Gastrocnemius medialis (tissue), 4 donors: Measurements from ENCODE around the gene NF2. TPM values are rescaled to one million over a fixed set of nuclear protein-coding genes. Genes with fewer than 3 reads are reported as not detected.
A peak's percentile ranks its signal among the peaks of the same experiment; 100 is the strongest.

ENCODE experiments used
- ATAC-seq, 2 donors: fragments of 150-250 bp; one replicate each; pipeline ENCODE4 v1.9.1; 2016
- DNase-seq, 2 donors: peaks; one replicate each; pipeline ENCODE4 v3.0.0-alpha.2; 2019
- H3K27ac ChIP-seq, 4 donors: fragments of 200-600 bp; sonication (generic); 1 replicate in 1 of 4; 2 replicates in 3 of 4; pipeline ENCODE4 v1.5.1; 2016 to 2018; ENCODE audit warnings: mild to moderate bottlenecking in 2 of 4, moderate library complexity in 1 of 4
- H3K27me3 ChIP-seq, 3 donors: fragments of 200-600 bp; sonication (generic) in 2 of 3; 1 replicate in 1 of 3; 2 replicates in 2 of 3; pipeline versions ENCODE4 v1.5.1 to v1.6.0; 2016 to 2019; ENCODE audit warnings: mild to moderate bottlenecking in 1 of 3, moderate library complexity in 1 of 3
- H3K36me3 ChIP-seq, 2 donors: fragments of 200-600 bp; sonication (generic) in 1 of 2; one replicate each; pipeline ENCODE4 v1.5.1; 2017 to 2018
- H3K4me1 ChIP-seq, 2 donors: fragments of 200-600 bp; sonication (generic) in 1 of 2; one replicate each; pipeline ENCODE4 v1.5.1; 2016 to 2017; ENCODE audit warnings: mild to moderate bottlenecking in 2 of 2
- H3K4me3 ChIP-seq, 4 donors: fragments of 200-600 bp; sonication (generic) in 3 of 4; 1 replicate in 1 of 4; 2 replicates in 3 of 4; pipeline ENCODE4 v1.5.1; 2016 to 2019; ENCODE audit warnings: mild to moderate bottlenecking in 2 of 4
- H3K9me3 ChIP-seq, 3 donors: fragments of 200-600 bp; sonication (generic) in 2 of 3; 1 replicate in 1 of 3; 2 replicates in 2 of 3; pipeline ENCODE4 v1.5.1; 2016 to 2019
- POLR2A ChIP-seq, 2 donors: fragments of 450-650 bp; IDR thresholded peaks; one replicate each; pipeline ENCODE4 v1.6.1; 2017; ENCODE audit warnings: antibody characterized with exemption in 2 of 2, mild to moderate bottlenecking in 2 of 2, moderate library complexity in 2 of 2
- in situ Hi-C, 4 donors: fragments of 200-750 bp; cut with MboI; loops; one replicate each; pipeline versions ENCODE4 v1.15.0 to v1.8.0; 2017; ENCODE audit warnings: low sequenced_read_pairs in 4 of 4
- intact Hi-C: fragments of 100-400 bp; cut with DNase I; formaldehyde crosslinking; loops from one replicate; pipeline ENCODE4 v1.15.1; 2023; ENCODE audit warnings: low total_unique reads
- total RNA-seq, 4 donors: library from RNA; depleted of rRNA; stranded (reverse); fragments of >200 nt; gene quantifications; one replicate each; pipeline versions ENCODE4 v1.1.0 to v1.2.3, GENCODE V29; 2016
- TF ChIP-seq, protein P1 (sequence below), 5 experiments: fragments of 450-650 bp in 3 of 5; fragments of 200-600 bp in 2 of 5; sonication (generic) in 2 of 5; IDR thresholded peaks in 4 of 5; conservative IDR thresholded peaks in 1 of 5; 1 replicate in 4 of 5; 2 replicates in 1 of 5; pipeline ENCODE4 v1.5.1; 2016 to 2019; ENCODE audit warnings: antibody characterized with exemption in 5 of 5, mild to moderate bottlenecking in 3 of 5, moderate library complexity in 3 of 5

Gene NF2
- total RNA-seq, 4 donors from 2014 or later = 34.7 to 66.3 (median 48.2) TPM

DNA sequence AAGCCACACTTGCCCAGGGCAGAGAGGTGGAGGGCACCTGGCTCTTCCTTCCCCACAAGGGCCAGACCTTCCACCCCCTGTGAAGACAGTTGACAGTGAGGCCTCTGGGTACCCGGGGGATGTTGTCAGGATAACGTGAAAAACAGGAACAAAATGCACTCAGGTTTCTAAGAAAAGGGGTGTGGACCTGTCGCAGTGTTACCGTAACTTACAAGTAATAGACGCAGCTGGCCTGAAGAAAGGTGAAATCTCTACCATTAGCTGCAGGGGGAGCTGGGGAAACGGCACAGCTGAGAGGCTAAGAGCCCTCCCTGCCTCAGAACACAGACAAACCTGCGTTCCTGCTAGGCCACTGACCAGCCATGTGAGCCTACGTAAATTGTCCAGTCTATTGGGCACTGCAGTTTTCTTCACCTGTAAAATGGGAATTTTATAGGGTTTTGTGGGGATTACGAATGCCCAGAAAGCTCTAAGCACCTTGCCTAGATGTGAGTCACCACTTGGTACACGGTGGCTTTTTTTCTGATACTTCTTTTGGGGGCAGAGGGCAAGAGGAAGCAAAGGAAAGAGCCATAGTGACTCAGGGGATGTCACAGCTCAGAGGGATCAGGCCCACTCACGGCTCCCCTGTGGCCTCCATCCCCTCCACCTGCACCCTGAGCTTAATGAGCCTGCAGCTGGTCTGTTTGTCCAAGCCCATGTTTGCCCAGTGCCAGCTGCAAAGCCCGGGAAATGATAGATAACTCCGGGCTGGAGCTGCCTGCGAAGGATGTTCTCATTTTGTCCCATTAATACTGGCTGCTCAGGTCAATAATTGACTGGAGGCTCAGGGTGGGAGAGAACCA is 97.9 kb downstream of the NF2 start:
- TF ChIP-seq POLR2A (IDR thresholded peaks at IDR 0.05) = no peak
- TF ChIP-seq, protein P1, sequence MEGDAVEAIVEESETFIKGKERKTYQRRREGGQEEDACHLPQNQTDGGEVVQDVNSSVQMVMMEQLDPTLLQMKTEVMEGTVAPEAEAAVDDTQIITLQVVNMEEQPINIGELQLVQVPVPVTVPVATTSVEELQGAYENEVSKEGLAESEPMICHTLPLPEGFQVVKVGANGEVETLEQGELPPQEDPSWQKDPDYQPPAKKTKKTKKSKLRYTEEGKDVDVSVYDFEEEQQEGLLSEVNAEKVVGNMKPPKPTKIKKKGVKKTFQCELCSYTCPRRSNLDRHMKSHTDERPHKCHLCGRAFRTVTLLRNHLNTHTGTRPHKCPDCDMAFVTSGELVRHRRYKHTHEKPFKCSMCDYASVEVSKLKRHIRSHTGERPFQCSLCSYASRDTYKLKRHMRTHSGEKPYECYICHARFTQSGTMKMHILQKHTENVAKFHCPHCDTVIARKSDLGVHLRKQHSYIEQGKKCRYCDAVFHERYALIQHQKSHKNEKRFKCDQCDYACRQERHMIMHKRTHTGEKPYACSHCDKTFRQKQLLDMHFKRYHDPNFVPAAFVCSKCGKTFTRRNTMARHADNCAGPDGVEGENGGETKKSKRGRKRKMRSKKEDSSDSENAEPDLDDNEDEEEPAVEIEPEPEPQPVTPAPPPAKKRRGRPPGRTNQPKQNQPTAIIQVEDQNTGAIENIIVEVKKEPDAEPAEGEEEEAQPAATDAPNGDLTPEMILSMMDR (IDR thresholded peaks at IDR 0.05 in 4 of 5, conservative IDR thresholded peaks at IDR 0.05 in 1 of 5) = no peak
- Histone ChIP-seq H3K36me3 (no peaks in the 10 kb centered on the region), H3K4me1 (peaks cover 14 to 15% of the 10 kb centered on the region in 2 donors), H3K9me3 (no peaks in the 10 kb centered on the region), H3K27me3 (no peaks in the 10 kb centered on the region), H3K27ac (no peak overlapping the region), H3K4me3 (no peak overlapping the region)
- ATAC-seq (no peak), DNase-seq (no peak)
- intact Hi-C loops (no loop called here), in situ Hi-C loops (no loop called here)

DNA sequence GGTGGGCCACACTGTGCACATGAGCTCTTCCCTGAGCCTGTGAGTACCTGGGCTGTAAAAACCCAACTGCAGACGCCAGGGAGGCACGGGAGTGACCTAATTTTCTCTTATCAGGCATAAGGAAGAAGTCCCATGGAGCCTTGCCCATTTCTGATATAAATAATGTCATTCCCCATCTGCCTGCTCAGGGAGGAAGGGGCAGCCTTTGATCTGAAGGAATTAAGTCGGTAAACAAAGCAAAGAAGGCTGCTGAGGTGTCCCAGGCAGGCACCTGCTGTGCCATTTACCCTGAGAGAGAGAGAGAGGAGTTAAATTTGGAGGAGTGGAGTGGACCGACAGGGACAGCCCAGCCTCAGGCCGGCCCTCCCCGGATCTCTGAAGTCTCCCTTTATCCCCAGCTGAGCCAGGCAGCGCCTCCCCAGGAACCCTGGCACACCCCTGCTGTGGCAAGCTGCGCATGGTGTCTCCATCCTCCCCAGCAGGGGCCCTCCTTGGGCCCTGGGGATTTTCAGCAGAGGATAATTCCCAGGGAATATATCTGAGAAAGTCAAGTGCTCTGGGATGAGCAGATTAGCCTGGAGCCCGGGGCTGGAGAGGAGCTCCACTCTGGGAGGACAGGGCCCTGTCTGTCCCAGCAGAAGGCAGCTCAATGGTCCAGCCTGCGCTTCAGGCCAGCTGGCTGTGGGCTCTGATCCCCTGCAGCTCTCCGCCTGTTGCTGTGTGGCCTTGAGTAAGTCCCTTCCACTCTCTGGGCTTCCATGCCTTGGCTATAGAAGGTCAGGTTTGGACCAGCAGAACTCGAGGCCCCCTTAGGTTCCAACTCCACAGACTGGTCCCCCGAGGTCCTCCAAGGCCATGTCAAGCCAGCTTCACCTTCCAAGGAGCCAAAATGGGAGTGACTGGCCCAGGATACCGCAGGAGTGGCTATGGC is 98.8 kb downstream of the NF2 start:
- Histone ChIP-seq H3K27me3 (no peaks in the 10 kb centered on the region), H3K9me3 (no peaks in the 10 kb centered on the region), H3K27ac (peak overlapping the region in 1 of 4 donors; percentile 5), H3K4me3 (no peak overlapping the region), H3K36me3 (no peaks in the 10 kb centered on the region), H3K4me1 (peaks cover 14 to 15% of the 10 kb centered on the region in 2 donors)
- no peak for DNase-seq
- in situ Hi-C loops = no loop called here
- peak in 1 of 2 donors; percentile 41 for ATAC-seq
- intact Hi-C loops = no loop called here
- no peak for TF ChIP-seq POLR2A (IDR thresholded peaks at IDR 0.05)
- TF ChIP-seq, protein P1 (IDR thresholded peaks at IDR 0.05 in 4 of 5, conservative IDR thresholded peaks at IDR 0.05 in 1 of 5) = no peak

- H3K27ac ChIP-seq = peak overlapping the region in 1 of 4 donors; percentile 5
- no peaks in the 10 kb centered on the region for H3K27me3 ChIP-seq
- no peak overlapping the region for H3K4me3 ChIP-seq
- DNase-seq = peak in 1 of 2 donors; percentile 74
- peaks cover 14 to 15% of the 10 kb centered on the region in 2 donors for H3K4me1 ChIP-seq
- ATAC-seq = peak; percentile 41 to 77
- intact Hi-C loops (no loop called here), in situ Hi-C loops (no loop called here)
- no peak for TF ChIP-seq POLR2A (IDR thresholded peaks at IDR 0.05)
- TF ChIP-seq, protein P1 (IDR thresholded peaks at IDR 0.05 in 4 of 5, conservative IDR thresholded peaks at IDR 0.05 in 1 of 5) = no peak
- H3K36me3 ChIP-seq = no peaks in the 10 kb centered on the region
- H3K9me3 ChIP-seq = no peaks in the 10 kb centered on the region
Observed at GRCh38 chr22:29702931-29703501, 99.6 kb downstream of the NF2 start.

- Histone ChIP-seq H3K27me3 (no peaks in the 10 kb centered on the region), H3K4me1 (peaks cover 14 to 15% of the 10 kb centered on the region in 2 donors), H3K9me3 (no peaks in the 10 kb centered on the region), H3K36me3 (no peaks in the 10 kb centered on the region), H3K4me3 (no peak overlapping the region), H3K27ac (no peak overlapping the region)
- DNase-seq = no peak
- in situ Hi-C loops (no loop called here), intact Hi-C loops (no loop called here)
- no peak for ATAC-seq
- TF ChIP-seq POLR2A (IDR thresholded peaks at IDR 0.05) = no peak
- TF ChIP-seq, protein P1 (IDR thresholded peaks at IDR 0.05 in 4 of 5, conservative IDR thresholded peaks at IDR 0.05 in 1 of 5) = no peak
Observed at GRCh38 chr22:29703569-29704195, 100.2 kb downstream of the NF2 start.
